PFSK-1 (cell line): ENCODE measurements around the gene XPNPEP1.

Experiments used
- POLR2AphosphoS5 ChIP-seq: IDR thresholded peaks from 2 replicates; pipeline ENCODE4 v1.6.1; 2012; ENCODE audit warnings: low read depth, mild to moderate bottlenecking, control low read depth, low read length, moderate library complexity
- TF ChIP-seq, protein P1 (sequence below), 2 experiments: IDR thresholded peaks; 2 replicates each; pipeline versions ENCODE4 v1.6.1 to v1.8.0; 2011 to 2012; ENCODE audit warnings: low read depth in 2 of 2, low read length in 2 of 2, control low read depth in 1 of 2, inconsistent platforms in 1 of 2, mild to moderate bottlenecking in 1 of 2, moderate library complexity in 1 of 2; ENCODE audit not compliant: insufficient read depth in 1 of 2

DNA sequence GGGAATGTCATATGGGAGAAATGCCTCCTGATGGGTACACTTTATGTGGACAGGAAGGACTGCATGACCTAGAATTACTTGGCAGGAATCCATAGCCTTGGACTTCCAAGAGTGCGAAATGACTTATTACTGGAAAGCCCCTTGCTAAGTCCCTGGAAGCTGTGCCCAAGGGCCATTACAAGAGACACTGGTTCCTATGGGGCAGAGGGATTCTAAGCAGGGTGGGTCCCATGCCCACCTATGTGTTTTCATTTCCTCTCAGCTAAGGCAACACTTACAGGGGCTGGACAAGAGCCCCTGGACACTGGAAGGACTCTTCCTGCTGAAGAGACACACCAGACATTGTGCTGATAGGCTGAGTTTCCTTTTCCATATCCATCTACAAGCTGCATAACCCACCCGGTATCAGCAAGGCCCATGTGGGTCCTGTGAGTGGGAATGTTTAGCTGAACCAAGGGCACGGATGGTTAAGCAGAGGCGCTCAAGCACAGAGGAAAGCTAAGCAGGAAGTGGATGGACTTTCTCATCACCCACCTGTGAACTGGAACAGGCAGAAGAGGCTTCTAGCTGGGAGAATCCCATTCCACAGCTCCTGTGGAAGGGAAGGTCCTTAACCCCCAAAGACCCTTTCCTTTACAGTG lies 56.2 kb downstream of the XPNPEP1 start:
- TF ChIP-seq POLR2AphosphoS5 = no peak
- TF ChIP-seq, protein P1, sequence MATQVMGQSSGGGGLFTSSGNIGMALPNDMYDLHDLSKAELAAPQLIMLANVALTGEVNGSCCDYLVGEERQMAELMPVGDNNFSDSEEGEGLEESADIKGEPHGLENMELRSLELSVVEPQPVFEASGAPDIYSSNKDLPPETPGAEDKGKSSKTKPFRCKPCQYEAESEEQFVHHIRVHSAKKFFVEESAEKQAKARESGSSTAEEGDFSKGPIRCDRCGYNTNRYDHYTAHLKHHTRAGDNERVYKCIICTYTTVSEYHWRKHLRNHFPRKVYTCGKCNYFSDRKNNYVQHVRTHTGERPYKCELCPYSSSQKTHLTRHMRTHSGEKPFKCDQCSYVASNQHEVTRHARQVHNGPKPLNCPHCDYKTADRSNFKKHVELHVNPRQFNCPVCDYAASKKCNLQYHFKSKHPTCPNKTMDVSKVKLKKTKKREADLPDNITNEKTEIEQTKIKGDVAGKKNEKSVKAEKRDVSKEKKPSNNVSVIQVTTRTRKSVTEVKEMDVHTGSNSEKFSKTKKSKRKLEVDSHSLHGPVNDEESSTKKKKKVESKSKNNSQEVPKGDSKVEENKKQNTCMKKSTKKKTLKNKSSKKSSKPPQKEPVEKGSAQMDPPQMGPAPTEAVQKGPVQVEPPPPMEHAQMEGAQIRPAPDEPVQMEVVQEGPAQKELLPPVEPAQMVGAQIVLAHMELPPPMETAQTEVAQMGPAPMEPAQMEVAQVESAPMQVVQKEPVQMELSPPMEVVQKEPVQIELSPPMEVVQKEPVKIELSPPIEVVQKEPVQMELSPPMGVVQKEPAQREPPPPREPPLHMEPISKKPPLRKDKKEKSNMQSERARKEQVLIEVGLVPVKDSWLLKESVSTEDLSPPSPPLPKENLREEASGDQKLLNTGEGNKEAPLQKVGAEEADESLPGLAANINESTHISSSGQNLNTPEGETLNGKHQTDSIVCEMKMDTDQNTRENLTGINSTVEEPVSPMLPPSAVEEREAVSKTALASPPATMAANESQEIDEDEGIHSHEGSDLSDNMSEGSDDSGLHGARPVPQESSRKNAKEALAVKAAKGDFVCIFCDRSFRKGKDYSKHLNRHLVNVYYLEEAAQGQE (IDR thresholded peaks at IDR 0.05; ENCODE audit: insufficient read depth in 1 of 2, low read depth in 2 of 2, low read length in 2 of 2) = no peak
